ENCODE measurements around the gene ARHGDIB.

DNA sequence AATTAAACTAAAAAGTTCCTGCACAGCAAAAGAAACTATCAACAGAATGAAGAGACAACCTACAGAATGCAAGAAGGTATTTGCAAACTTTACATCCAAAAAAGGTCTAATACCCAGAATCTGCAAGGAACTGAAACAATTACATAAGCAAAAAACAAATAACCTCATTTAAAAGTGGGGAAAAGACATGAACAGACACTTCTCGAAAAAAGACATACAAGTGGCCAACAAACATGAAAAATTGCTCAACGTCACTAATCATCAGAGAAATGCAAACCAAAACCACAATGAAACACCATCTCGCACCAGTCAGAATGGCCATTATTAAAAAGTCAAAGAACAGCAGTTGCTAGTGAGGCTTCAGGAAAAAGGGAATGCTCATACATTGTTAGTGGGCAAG lies 26.6 kb upstream of the ARHGDIB start:
- TF ChIP-seq, protein P1, sequence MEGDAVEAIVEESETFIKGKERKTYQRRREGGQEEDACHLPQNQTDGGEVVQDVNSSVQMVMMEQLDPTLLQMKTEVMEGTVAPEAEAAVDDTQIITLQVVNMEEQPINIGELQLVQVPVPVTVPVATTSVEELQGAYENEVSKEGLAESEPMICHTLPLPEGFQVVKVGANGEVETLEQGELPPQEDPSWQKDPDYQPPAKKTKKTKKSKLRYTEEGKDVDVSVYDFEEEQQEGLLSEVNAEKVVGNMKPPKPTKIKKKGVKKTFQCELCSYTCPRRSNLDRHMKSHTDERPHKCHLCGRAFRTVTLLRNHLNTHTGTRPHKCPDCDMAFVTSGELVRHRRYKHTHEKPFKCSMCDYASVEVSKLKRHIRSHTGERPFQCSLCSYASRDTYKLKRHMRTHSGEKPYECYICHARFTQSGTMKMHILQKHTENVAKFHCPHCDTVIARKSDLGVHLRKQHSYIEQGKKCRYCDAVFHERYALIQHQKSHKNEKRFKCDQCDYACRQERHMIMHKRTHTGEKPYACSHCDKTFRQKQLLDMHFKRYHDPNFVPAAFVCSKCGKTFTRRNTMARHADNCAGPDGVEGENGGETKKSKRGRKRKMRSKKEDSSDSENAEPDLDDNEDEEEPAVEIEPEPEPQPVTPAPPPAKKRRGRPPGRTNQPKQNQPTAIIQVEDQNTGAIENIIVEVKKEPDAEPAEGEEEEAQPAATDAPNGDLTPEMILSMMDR (conservative IDR thresholded peaks at IDR 0.05; ENCODE audit: low read depth, low read length) = no peak
- TF ChIP-seq POLR2A (IDR thresholded peaks at IDR 0.05; ENCODE audit: low read depth, low read length) (no peak), RAD21 (IDR thresholded peaks at IDR 0.05; ENCODE audit: low read length) (no peak), RFX5 (IDR thresholded peaks at IDR 0.05; ENCODE audit: low read depth, low read length) (no peak), RCOR1 (IDR thresholded peaks at IDR 0.05; ENCODE audit: insufficient replicate concordance, low read length) (no peak), SMC3 (IDR thresholded peaks at IDR 0.05; ENCODE audit: low read depth, low read length) (no peak), CHD1 (IDR thresholded peaks at IDR 0.05; ENCODE audit: low read depth, low read length) (no peak), MXI1 (IDR thresholded peaks at IDR 0.05; ENCODE audit: borderline replicate concordance, low read depth, low read length) (no peak), MAFK (IDR thresholded peaks at IDR 0.05; ENCODE audit: low read depth, low read length) (no peak), CEBPB (IDR thresholded peaks at IDR 0.05; ENCODE audit: low read depth, low read length) (no peak), BHLHE40 (IDR thresholded peaks at IDR 0.05; ENCODE audit: low read depth, low read length) (no peak), MAZ (IDR thresholded peaks at IDR 0.05; ENCODE audit: borderline replicate concordance, low read depth, low read length) (no peak)
- TF ChIP-seq, protein P2, sequence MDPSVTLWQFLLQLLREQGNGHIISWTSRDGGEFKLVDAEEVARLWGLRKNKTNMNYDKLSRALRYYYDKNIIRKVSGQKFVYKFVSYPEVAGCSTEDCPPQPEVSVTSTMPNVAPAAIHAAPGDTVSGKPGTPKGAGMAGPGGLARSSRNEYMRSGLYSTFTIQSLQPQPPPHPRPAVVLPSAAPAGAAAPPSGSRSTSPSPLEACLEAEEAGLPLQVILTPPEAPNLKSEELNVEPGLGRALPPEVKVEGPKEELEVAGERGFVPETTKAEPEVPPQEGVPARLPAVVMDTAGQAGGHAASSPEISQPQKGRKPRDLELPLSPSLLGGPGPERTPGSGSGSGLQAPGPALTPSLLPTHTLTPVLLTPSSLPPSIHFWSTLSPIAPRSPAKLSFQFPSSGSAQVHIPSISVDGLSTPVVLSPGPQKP (IDR thresholded peaks at IDR 0.05; ENCODE audit: borderline replicate concordance, low read depth, low read length) = no peak
- TF ChIP-seq, protein P3, sequence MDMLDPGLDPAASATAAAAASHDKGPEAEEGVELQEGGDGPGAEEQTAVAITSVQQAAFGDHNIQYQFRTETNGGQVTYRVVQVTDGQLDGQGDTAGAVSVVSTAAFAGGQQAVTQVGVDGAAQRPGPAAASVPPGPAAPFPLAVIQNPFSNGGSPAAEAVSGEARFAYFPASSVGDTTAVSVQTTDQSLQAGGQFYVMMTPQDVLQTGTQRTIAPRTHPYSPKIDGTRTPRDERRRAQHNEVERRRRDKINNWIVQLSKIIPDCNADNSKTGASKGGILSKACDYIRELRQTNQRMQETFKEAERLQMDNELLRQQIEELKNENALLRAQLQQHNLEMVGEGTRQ (IDR thresholded peaks at IDR 0.05; ENCODE audit: low read depth, low read length) = no peak
